NCI-H187 treated with DMSO at 0.1 percent for 48 hours (cell line): ENCODE data around the gene RTP2.

Experiments used
- DNase-seq: peaks from one replicate; lab custom pipeline; 2025; lab: John Stamatoyannopoulos, UW

RTP2 gene

GRCh38 chr3:187738331-187739093, 36.2 kb upstream of the RTP2 start:
- peak; percentile 70 for DNase-seq

- DNase-seq, result no peak
Measured at GRCh38 chr3:187738071-187738330, 35.6 kb upstream of the RTP2 start.

GRCh38 chr3:187737368-187738070, 35.2 kb upstream of the RTP2 start:
- DNase-seq, result no peak

DNA sequence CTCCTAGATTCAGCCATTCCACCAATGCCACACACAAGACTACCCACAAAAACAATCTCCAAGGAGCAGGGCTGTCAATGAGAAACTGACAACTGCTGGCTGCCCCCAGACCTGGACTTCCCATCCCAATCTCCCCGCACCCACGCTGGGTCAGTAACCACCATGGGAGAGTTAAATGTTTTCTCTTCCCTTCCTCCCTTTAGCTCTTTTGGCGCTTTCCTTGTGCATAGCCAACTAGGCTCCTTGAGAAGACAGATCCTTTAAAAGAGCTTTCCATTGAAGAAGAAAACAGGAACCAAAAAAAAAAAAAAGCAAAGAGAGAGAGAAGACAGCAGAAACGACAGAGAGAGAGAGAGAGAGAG, 34.6 kb upstream of the RTP2 start:
- DNase-seq, result no peak

DNA sequence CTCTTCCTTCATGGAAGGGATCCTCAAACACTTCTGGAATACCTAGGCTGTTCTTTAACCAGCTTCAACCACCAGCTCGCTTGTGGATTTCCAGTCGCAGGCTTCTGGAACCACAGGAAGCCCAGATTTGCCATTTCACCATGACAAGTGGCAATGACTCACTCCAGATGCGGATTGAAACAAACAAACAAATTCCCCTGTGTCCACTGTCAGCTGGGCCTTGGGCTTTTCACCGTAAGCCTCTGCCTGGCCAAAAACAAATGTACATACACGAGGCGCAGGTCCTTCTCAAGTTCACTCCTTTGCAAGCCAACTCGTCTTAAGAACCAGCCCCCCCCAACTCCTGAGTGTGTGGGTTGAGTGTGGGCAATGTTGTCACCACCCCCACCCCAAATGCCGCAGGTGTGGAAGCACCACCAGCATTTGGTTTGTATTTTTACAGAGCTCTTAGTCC, 34.1 kb upstream of the RTP2 start:
- DNase-seq, result no peak

- DNase-seq, result no peak
Measured at GRCh38 chr3:187735837-187736236, 33.5 kb upstream of the RTP2 start.

GRCh38 chr3:187735383-187735782, 33.0 kb upstream of the RTP2 start:
- no peak for DNase-seq

GRCh38 chr3:187734841-187735240, 32.5 kb upstream of the RTP2 start:
- DNase-seq, result no peak

DNA sequence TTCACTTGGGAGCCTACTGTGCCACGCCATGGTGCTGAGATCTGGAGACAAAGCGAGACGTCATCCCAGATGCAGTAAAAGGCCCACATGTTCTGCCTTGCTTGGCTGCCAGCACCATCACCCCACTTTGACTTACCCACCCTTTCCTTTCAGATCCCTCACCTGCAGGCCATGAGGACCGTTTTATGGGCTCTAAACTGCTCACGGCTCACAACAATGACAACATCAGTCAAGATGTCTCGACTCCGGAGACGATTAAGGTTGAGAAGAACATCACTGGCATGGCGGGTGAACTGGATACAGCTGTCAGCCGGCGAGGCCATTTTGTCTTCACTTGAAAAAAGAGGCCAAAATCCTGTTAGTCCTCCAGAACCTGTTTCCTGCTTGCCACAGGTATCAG, 31.0 kb upstream of the RTP2 start:
- DNase-seq, result no peak

GRCh38 chr3:187729598-187729997, 27.2 kb upstream of the RTP2 start:
- DNase-seq, result no peak

GRCh38 chr3:187728940-187729583, 26.7 kb upstream of the RTP2 start:
- no peak for DNase-seq

DNA sequence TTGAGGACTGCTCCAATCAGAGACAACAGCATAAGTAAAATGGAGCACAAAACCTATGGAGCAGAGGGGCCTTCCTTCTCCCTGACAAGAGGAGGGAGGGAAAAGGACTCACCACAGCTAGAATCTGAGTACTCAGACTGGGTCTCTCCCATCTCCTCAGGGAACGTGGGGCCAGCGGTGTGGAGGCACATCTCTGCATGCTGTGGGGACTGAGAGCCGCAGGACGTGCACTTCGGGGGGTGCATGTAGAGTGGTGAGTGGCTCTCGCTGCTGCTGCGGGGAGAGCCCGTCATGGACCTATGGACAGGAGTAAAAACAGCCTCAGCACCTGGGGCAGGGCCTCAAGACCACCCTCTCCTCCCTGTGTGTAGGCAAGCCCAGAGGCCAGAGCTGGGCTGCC, 25.9 kb upstream of the RTP2 start:
- DNase-seq, result no peak

- no peak for DNase-seq
Measured at GRCh38 chr3:187726564-187726963, 24.2 kb upstream of the RTP2 start.

DNA sequence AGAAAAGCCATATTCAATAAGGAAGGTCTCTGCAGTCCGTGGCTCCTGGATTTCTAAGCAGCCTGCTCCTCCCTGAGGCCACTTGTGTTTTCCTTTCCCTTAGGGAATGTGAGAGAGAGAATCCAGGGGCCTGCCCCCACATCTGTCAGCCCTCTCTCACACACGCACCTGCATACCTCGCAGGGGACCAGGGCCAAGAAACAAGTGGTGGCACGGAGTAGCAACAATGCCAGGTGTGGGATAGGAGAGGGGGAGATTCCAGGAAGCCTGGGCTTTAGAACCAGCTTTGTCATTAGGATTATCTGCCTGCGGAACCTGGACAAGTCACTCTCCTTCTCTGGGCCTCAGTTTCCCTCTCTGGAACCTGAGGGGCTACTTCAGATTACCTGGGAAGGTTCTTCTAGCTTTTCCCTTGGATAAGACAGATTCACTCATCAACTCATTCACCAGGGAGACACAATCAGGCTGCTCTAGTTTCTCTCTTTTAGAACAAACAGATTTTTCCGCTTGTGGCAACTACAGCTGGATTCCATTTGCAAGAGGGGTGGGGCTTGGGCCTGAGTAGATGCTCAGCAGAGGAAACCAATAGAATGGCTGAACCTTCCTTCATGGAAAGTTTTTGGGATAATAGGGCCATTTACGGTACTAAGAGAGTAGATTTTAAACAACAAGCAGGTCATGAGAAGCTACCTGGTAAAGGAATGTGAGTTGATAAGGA, 23.5 kb upstream of the RTP2 start:
- DNase-seq, result no peak

DNA sequence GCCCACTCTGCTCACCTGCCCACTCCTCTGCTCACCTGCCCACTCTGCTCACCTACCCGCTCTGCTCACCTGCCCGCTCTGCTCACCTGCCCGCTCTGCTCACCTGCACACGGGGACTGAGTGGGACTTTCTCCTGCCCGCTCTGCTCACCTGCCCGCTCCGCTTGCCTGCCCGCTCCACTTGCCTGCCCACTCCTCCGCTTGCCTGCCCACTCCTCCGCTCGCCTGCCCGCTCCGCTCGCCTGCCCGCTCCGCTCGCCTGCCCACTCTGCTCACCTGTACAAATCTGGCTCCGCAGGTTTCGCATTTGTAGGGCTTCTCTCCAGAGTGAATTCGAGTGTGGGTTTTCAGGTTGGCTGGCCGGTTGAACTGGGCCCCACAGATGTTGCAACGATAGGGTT, 22.9 kb upstream of the RTP2 start:
- no peak for DNase-seq

DNA sequence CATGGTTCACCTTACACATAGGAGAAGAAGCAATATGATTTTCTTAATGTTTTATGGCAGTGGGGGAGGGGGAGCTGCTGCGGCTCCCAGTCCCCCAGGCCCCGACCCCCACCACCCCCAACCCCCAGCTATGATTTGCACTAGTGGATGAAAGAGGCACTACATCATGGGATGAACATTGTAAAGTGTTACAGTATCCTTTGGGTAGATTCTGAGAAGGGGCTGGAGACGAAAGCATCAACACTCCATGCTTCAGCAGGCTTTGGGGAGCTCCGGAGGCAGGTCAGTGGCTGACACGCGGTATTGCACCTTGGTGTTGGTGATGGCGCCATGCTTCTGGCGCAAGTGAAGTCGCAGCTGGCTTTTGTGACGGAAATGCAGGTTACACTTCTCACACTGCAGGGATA, 19.9 kb upstream of the RTP2 start:
- no peak for DNase-seq

DNA sequence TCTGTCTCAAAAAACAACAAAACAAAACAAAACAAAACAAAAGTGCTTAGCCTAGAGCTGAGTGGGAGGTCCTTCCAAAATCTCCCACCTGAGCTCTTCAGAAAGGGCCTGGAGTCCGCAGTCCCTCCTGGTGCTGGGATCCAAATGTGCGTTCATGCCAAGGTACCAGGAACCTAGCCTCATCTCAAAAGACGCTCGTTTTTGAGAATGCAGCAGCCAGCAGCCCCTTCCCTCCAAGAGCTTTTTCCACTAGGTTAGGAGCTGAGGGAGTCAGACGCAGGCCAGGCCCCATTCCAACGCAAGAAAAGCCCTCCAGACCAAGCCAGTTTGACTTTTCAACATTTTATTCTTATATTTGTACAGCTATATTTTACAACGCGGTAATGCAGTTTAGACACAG, 18.7 kb upstream of the RTP2 start:
- DNase-seq, result no peak

DNA sequence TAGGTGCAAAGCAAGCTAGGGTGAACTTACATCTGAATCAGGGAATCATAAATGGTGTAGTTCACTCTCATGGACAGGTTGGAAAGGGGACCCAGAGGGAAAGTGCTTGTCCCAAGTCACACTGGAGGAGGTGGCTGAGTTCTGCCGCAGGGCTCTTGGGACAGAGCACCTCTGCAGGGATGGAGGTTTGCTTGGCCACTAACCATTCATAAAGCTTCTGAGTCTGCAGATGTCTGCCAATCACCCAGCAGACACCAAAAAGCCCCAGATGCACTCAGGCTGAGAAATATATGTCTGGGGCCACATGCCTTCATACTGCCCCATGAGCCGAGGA, 17.9 kb upstream of the RTP2 start:
- DNase-seq, result no peak

DNA sequence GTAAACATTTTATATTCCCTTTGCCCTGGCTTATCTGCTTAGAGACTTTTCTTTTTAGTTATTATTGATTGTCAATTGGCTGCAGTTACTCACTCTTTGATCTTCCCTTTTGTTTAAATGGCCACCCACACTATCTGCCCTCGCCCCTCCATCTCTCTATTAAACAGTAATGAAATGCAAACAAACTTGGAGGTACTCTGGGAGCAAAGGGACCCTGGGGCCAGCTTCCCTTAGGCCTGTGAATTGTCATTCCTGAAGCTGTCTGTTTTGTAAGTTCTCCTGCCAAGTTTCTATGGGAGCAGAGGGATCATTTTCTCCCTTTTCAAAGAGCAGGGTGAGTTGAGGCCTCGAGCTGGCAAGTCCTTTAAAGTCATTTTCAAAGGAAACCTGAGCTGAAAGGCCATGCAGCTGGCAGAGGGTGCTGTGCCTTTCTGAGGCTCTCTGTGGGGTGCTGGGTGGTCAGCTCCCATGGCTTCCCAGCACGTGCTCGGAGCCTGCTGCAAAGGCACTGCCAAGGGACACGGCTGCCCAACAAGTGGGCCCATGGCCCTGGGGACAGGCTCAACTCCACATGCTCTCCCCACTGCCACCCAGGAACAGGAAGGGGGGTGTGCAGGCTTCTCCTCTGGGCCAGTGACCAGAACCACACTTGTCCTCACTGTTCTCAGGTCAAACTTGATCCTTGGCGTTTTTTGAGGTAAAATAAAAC, 17.4 kb upstream of the RTP2 start:
- DNase-seq, result no peak

DNA sequence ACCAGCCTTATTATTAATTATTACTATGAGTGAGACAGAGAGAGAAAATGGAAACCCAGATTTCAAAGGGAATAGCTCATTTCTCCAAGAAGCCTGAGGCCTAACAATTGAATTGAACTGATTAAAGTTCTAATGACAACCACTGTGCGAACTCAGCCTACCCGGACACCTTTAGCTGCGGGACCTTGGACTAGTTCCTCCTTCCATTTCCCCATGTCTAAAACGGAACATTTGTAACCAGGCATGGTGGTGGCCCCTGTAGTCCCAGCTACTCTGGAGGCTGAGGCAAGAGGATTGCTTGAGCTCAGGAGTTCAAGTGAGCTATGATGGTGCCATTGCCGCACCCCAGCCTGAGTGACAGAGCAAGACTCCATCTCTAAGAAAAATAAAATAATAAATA, 16.4 kb upstream of the RTP2 start:
- no peak for DNase-seq

DNA sequence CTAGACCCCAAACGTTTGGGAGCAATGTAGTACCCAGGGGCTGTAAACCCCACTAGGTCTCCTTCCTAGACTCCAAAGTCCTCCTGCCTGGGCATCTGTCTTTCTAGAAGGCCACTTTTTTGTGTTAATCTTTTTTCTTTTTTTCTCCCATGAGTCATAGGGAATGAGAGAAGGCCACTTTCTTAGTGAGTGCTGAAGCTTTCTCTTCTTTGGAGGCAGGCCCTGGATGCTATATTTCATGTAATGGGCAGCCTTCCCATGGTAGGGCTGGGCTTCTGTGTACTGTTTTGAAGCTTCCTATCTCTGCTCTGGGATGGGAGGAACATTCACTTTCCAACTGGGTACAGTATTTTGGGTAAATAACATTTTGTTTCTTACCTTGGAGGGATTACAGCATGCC, 15.2 kb upstream of the RTP2 start:
- DNase-seq, result no peak

- peak; percentile 20 for DNase-seq
Measured at GRCh38 chr3:187714404-187714979, 12.1 kb upstream of the RTP2 start.
